ENCODE results near the gene CHN1.

- TF ChIP-seq CTCF (conservative IDR thresholded peaks at IDR 0.05 in 1 of 2, IDR thresholded peaks at IDR 0.05 in 1 of 2; ENCODE audit: extremely low read depth in 1 of 2, insufficient read depth in 1 of 2, low read depth in 1 of 2, low read length in 2 of 2): no peak
- no peak for TF ChIP-seq EZH2 (IDR thresholded peaks at IDR 0.05; ENCODE audit: borderline replicate concordance, low read length)
Measured at GRCh38 chr2:175035806-175036205, 30.6 kb upstream of the CHN1 start.

Measured in mammary epithelial cell (primary cell).